HEK293T (cell line): ENCODE measurements around the gene THSD4.

Experiments
- ELF4 ChIP-seq: fragments of 450-650 bp; IDR thresholded peaks from 2 replicates; pipeline ENCODE4 v1.6.1; 2017; ENCODE audit warnings: antibody characterized with exemption
- FOXA1 ChIP-seq: fragments of 450-650 bp; IDR thresholded peaks from 2 replicates; pipeline ENCODE4 v1.6.1; 2016; ENCODE audit warnings: mild to moderate bottlenecking
- FOXK2 ChIP-seq: fragments of 450-650 bp; IDR thresholded peaks from 2 replicates; pipeline ENCODE4 v1.6.1; 2016; ENCODE audit warnings: mild to moderate bottlenecking
- SUZ12 ChIP-seq: fragments of 450-650 bp; IDR thresholded peaks from 2 replicates; pipeline ENCODE4 v1.6.1; 2016; ENCODE audit warnings: mild to moderate bottlenecking
- TARDBP ChIP-seq: fragments of 450-650 bp; IDR thresholded peaks from 2 replicates; pipeline ENCODE4 v1.6.1; 2016

- TF ChIP-seq FOXK2: no peak
- TF ChIP-seq ELF4: no peak
- TF ChIP-seq TARDBP: no peak
- TF ChIP-seq FOXA1: no peak
- no peak for TF ChIP-seq SUZ12
Measured at GRCh38 chr15:71691081-71691457, 575.8 kb downstream of the THSD4 start.
